Chondrocyte (in vitro differentiated cells): ENCODE measurements around the gene ACVR1. TPM values are rescaled to one million over a fixed set of nuclear protein-coding genes. Genes with fewer than 3 reads are reported as not detected.

Experiments used
- DNase-seq: peaks from one replicate; pipeline ENCODE4 v3.0.0; 2021; ENCODE audit warnings: mixed read lengths, low spot score
- H3K27ac Mint-ChIP-seq: one replicate; pipeline ENCODE4 v1.8.0; 2021; ENCODE audit warnings: mild to moderate bottlenecking, moderate library complexity, mixed read lengths; ENCODE audit not compliant: unreplicated experiment
- H3K27me3 Mint-ChIP-seq: 2 replicates; pipeline ENCODE4 v1.8.0; 2021; ENCODE audit warnings: low read depth, mixed read lengths
- H3K36me3 Mint-ChIP-seq: 2 replicates; pipeline ENCODE4 v1.8.0; 2021; ENCODE audit warnings: low read depth, mixed read lengths
- H3K4me1 Mint-ChIP-seq: 2 replicates; pipeline ENCODE4 v1.8.0; 2021; ENCODE audit warnings: low read depth, mild to moderate bottlenecking, mixed read lengths
- H3K4me3 Mint-ChIP-seq: one replicate; pipeline ENCODE4 v1.8.0; 2021; ENCODE audit warnings: mild to moderate bottlenecking, moderate library complexity, mixed read lengths; ENCODE audit not compliant: unreplicated experiment
- H3K9me3 Mint-ChIP-seq: 2 replicates; pipeline ENCODE4 v1.8.0; 2021; ENCODE audit warnings: low read depth, mixed read lengths
- CTCF ChIP-seq: fragments of 200-600 bp; sonication (generic); IDR thresholded peaks from 2 replicates; pipeline ENCODE4 v1.5.0; 2021; ENCODE audit warnings: antibody characterized with exemption, mild to moderate bottlenecking, moderate library complexity
- total RNA-seq: library from RNA; stranded (reverse); gene quantifications from 3 replicates; pipeline ENCODE4 v1.2.1, GENCODE V29; 2021

Gene ACVR1
- total RNA-seq, 1 donor from 2014 or later = 81.7 TPM

GRCh38 chr2:157803952-157804351, 72.2 kb downstream of the ACVR1 start:
- DNase-seq = no peak
- Mint-ChIP-seq H3K4me1 (peaks cover 18% of the 10 kb centered on the region), H3K27ac (no peak overlapping the region), H3K9me3 (no peaks in the 10 kb centered on the region), H3K4me3 (no peak overlapping the region), H3K36me3 (peaks cover 9% of the 10 kb centered on the region), H3K27me3 (no peaks in the 10 kb centered on the region)
- no peak for TF ChIP-seq CTCF

GRCh38 chr2:157803476-157803875, 72.7 kb downstream of the ACVR1 start:
- H3K36me3 Mint-ChIP-seq = peaks cover 9% of the 10 kb centered on the region
- no peak for TF ChIP-seq CTCF
- no peak overlapping the region for H3K27ac Mint-ChIP-seq
- no peak overlapping the region for H3K4me3 Mint-ChIP-seq
- DNase-seq = no peak
- no peaks in the 10 kb centered on the region for H3K27me3 Mint-ChIP-seq
- H3K9me3 Mint-ChIP-seq = no peaks in the 10 kb centered on the region
- H3K4me1 Mint-ChIP-seq = peaks cover 13% of the 10 kb centered on the region

DNA sequence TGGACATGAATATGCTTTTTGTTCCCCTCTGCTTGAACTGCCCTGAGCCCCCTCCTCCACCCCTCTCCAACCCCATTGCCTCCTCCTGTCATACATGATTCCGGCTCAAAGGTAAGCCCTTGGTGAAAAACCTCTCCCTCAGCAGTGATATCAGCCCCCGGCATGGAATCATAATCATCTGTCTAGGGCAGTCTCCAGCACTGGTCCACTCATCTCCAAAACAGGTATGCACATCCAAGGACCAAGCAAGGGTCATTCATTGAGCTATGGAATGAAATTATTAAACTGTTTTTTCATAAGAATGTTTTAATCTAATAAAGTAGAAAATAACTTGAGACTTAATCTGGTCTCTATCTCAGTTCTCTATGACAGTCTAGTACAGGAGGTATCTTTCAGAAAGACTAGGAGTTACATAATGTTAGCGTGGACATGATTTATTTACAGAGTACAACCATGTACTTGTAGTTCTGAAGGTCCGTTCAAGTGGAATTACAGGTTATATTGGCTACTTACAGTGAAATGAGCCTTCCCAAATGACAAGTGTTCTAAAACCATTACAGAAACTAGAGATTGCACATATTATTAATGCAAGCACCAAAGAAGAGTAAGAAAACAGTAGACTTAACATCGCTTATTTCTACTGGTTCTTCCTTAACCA, 75.2 kb downstream of the ACVR1 start:
- H3K27ac Mint-ChIP-seq = no peak overlapping the region
- H3K27me3 Mint-ChIP-seq = no peaks in the 10 kb centered on the region
- H3K9me3 Mint-ChIP-seq = no peaks in the 10 kb centered on the region
- peaks cover 12% of the 10 kb centered on the region for H3K4me1 Mint-ChIP-seq
- H3K36me3 Mint-ChIP-seq = peaks cover 10% of the 10 kb centered on the region
- no peak overlapping the region for H3K4me3 Mint-ChIP-seq
- DNase-seq = no peak
- no peak for TF ChIP-seq CTCF

DNA sequence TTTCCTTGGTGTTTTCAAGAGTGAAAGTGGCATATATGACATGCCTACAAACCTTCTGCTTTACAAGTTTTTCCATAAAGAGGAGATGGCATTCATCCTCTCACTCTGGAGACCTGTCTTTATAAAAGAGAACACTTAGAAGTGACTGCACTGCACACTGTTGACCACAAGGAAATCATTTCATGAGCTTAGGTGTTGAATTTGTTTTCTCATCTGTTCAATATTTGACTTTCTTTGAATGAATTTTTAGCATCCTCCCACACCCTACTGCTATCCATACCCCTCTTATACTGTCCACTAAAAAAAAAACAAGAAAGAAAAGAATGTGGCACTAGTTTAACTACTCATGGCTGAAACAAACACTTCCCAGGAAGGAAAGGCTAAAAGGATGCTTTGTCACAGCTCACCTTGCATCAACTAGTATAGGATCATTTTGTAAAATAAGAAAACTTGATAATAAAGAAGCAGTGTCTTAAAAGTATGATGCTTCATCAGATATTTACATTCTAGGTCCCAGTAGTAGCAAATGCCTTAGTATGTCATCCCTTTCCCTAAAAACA, 83.0 kb downstream of the ACVR1 start:
- Mint-ChIP-seq H3K9me3 (no peaks in the 10 kb centered on the region), H3K36me3 (peaks cover 8% of the 10 kb centered on the region), H3K27ac (no peak overlapping the region), H3K4me3 (no peak overlapping the region), H3K4me1 (peaks cover 26% of the 10 kb centered on the region), H3K27me3 (no peaks in the 10 kb centered on the region)
- no peak for DNase-seq
- peak; percentile 70 for TF ChIP-seq CTCF

- Mint-ChIP-seq H3K36me3 (peaks cover 5% of the 10 kb centered on the region), H3K9me3 (no peaks in the 10 kb centered on the region), H3K4me1 (peaks cover 32% of the 10 kb centered on the region), H3K4me3 (no peak overlapping the region), H3K27ac (no peak overlapping the region), H3K27me3 (no peaks in the 10 kb centered on the region)
- no peak for TF ChIP-seq CTCF
- no peak for DNase-seq
Measured at GRCh38 chr2:157792335-157793052, 83.6 kb downstream of the ACVR1 start.
